Measurements from ENCODE around the gene GUCA2B. TPM values are rescaled to one million over a fixed set of nuclear protein-coding genes. Genes with fewer than 3 reads are reported as not detected.
A peak's percentile ranks its signal among the peaks of the same experiment; 100 is the strongest.

The GUCA2B gene
- polyA plus RNA-seq, 3 donors from 2014 or later = not detected

GRCh38 chr1:42191319-42191718 lies 38.1 kb downstream of the GUCA2B start:
- Mint-ChIP-seq H3K27ac (peak overlapping the region in 3 of 6 donors; percentile 26 to 60 (median 30)), H3K9me3 (no peaks in the 10 kb centered on the region), H3K4me3 (peak overlapping the region in 4 of 5 donors; percentile 30 to 57 (median 50)), H3K36me3 (peaks cover 17 to 59% (median 18%) of the 10 kb centered on the region in 3 donors), H3K4me1 (peaks cover 19 to 37% of the 10 kb centered on the region in 2 donors), H3K27me3 (ENCODE audit: low read depth in 3 of 3) (peaks cover 0 to 10% (median 0%) of the 10 kb centered on the region in 3 donors)
- DNase-seq = no peak

- Mint-ChIP-seq H3K36me3 (peaks cover 15 to 63% (median 16%) of the 10 kb centered on the region in 3 donors), H3K9me3 (no peaks in the 10 kb centered on the region), H3K27me3 (ENCODE audit: low read depth in 3 of 3) (peaks cover 0 to 10% (median 0%) of the 10 kb centered on the region in 3 donors), H3K4me1 (peaks cover 19 to 37% of the 10 kb centered on the region in 2 donors), H3K27ac (peak overlapping the region in 2 of 6 donors; percentile 6 to 30), H3K4me3 (peak overlapping the region in 4 of 5 donors; percentile 18 to 57 (median 36))
- no peak for DNase-seq
Measured at GRCh38 chr1:42192106-42192505, 38.9 kb downstream of the GUCA2B start.

- peaks cover 0 to 8% (median 0%) of the 10 kb centered on the region in 3 donors for H3K27me3 Mint-ChIP-seq (ENCODE audit: low read depth in 3 of 3)
- no peaks in the 10 kb centered on the region for H3K9me3 Mint-ChIP-seq
- DNase-seq = no peak
- no peak overlapping the region for H3K4me3 Mint-ChIP-seq
- H3K4me1 Mint-ChIP-seq = peaks cover 17 to 35% of the 10 kb centered on the region in 2 donors
- H3K36me3 Mint-ChIP-seq = peaks cover 14 to 56% (median 24%) of the 10 kb centered on the region in 3 donors
- no peak overlapping the region for H3K27ac Mint-ChIP-seq
Measured at GRCh38 chr1:42195841-42196240, 42.6 kb downstream of the GUCA2B start.

GRCh38 chr1:42198251-42198650 lies 45.0 kb downstream of the GUCA2B start:
- H3K27ac Mint-ChIP-seq = peak overlapping the region in 1 of 6 donors; percentile 53
- peaks cover 30 to 65% (median 37%) of the 10 kb centered on the region in 3 donors for H3K36me3 Mint-ChIP-seq
- H3K27me3 Mint-ChIP-seq (ENCODE audit: low read depth in 3 of 3) = peaks cover 0 to 4% (median 0%) of the 10 kb centered on the region in 3 donors
- DNase-seq = no peak
- peaks cover 1 to 15% (median 13%) of the 10 kb centered on the region in 6 donors for H3K9me3 Mint-ChIP-seq
- H3K4me1 Mint-ChIP-seq = peaks cover 0 to 11% of the 10 kb centered on the region in 2 donors
- no peak overlapping the region for H3K4me3 Mint-ChIP-seq

GRCh38 chr1:42201986-42202385 lies 48.8 kb downstream of the GUCA2B start:
- H3K9me3 Mint-ChIP-seq = peaks cover 3 to 20% (median 13%) of the 10 kb centered on the region in 6 donors
- no peak for DNase-seq
- no peak overlapping the region for H3K4me3 Mint-ChIP-seq
- no peak overlapping the region for H3K27ac Mint-ChIP-seq
- H3K36me3 Mint-ChIP-seq = peaks cover 43 to 53% (median 52%) of the 10 kb centered on the region in 3 donors
- peaks cover 0 to 7% (median 0%) of the 10 kb centered on the region in 3 donors for H3K27me3 Mint-ChIP-seq (ENCODE audit: low read depth in 3 of 3)
- H3K4me1 Mint-ChIP-seq = peaks cover 10 to 25% of the 10 kb centered on the region in 2 donors

Other genes starting within 250 kb of the GUCA2B start
- 10 to 100 TPM in 2 of 3 donors, 1 to 10 TPM in 1; 9.8 to 24.1 (median 15.5) TPM for gene HIVEP3, start 234.5 kb upstream of the GUCA2B start, polyA plus RNA-seq
- gene GUCA2A, start 11.3 kb downstream of the GUCA2B start, polyA plus RNA-seq = not detected
- 10 to 100 TPM; 16.3 to 32.3 (median 24.5) TPM for gene FOXJ3, start 181.8 kb downstream of the GUCA2B start, polyA plus RNA-seq
- gene RIMKLA, start 227.4 kb downstream of the GUCA2B start, polyA plus RNA-seq = 1 to 10 TPM in 1 of 3 donors, under 1 TPM in 2; 0.34 to 1.1 (median 0.58) TPM